GM12874 (cell line): ENCODE measurements around the gene PPP6R1.

ENCODE experiments used
- TF ChIP-seq, protein P1 (sequence below): IDR thresholded peaks from 2 replicates; pipeline ENCODE4 v1.5.1; 2011; ENCODE audit warnings: low read depth, mild to moderate bottlenecking, control low read depth, low read length, moderate library complexity; ENCODE audit not compliant: insufficient read depth

The PPP6R1 gene

DNA sequence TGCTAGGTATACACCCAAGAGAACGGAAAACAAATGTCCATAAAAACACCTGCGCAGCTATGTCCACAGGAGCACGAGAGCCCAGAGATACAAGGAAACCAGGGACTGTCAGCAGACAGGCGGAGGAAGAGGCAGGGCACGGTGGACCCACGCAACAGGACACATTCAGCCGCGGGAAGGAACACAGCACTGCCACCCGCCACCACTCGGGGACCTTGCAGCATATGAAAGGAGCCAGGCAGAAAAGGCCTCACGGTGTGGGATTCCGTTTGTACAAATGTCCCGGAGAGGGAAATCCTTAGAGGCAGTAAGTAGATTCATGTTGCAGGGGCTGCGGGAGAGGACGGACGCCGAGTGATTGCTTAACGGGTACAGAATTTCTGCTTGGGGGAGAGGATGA is 13.3 kb upstream of the PPP6R1 start:
- TF ChIP-seq, protein P1, sequence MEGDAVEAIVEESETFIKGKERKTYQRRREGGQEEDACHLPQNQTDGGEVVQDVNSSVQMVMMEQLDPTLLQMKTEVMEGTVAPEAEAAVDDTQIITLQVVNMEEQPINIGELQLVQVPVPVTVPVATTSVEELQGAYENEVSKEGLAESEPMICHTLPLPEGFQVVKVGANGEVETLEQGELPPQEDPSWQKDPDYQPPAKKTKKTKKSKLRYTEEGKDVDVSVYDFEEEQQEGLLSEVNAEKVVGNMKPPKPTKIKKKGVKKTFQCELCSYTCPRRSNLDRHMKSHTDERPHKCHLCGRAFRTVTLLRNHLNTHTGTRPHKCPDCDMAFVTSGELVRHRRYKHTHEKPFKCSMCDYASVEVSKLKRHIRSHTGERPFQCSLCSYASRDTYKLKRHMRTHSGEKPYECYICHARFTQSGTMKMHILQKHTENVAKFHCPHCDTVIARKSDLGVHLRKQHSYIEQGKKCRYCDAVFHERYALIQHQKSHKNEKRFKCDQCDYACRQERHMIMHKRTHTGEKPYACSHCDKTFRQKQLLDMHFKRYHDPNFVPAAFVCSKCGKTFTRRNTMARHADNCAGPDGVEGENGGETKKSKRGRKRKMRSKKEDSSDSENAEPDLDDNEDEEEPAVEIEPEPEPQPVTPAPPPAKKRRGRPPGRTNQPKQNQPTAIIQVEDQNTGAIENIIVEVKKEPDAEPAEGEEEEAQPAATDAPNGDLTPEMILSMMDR, result no peak

DNA sequence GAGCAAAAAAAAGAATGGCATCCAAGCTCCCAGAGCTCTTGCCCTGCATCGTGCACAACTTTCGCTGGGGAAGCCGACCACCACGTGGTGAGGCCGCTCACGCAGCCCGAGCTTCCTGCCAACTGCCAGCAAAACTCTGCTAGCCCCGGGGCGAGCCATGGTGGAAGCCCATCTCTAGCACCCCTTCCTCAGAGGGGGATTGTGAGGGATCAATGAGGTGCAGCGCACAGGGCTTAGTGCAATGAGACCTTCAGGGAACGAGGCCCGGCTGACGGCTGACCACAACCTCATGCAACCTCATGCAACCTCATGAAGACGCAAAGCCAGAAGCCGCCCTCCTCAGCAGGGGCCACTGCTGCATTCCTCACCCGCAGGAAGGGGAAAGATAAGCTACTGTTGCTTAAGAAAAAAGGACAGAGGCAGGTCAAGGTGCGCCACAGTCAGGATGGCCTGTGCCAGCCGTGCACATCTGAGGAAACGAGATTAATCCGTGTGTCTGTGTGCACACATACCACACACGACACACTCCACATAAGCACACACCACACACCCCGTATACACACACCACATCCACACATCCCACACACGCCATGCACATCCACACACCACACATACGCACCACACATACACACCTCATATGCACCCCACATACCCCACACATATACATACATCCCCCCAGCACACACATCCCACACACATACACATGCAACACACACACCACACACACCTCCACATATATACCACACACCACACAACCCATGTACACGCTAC is 11.5 kb upstream of the PPP6R1 start:
- TF ChIP-seq, protein P1, result no peak

DNA sequence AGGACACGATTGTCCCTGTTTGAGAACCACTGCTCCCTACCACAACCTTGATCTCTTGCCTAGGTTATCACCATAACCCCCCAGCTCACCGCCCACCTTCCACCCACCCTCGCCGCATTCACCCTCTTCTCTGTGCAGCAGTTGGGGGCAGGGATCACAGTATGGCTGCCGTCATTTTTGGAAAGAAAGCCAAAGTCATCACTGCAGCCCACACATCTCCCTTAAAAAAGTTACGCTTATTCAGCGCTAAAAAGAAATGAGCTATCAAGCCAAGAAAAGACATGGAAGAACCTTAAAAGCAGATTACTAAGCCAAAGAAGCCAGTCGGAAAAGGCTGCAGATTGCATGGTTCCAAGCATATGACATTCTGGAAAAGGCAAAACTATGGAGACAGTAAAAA is 10.5 kb upstream of the PPP6R1 start:
- TF ChIP-seq, protein P1, result no peak

DNA sequence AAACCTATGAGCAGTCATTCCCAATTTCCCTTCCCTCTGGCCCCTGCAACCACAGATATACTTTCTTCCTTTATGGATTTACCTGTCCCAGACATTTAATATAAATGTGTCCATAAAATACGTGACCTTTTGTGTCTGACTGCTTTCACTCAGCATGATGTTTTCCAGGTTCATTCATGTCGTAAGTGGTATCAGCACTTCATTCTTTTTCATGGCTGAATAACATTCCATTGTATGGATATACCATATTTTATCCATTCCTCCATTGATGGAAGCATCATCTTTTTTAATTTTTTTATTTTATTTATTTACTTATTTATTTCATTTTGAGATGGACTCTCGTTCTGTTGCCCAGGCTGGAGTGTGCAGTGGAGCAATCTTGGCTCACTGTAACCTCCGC is 8.0 kb upstream of the PPP6R1 start:
- TF ChIP-seq, protein P1, result no peak

DNA sequence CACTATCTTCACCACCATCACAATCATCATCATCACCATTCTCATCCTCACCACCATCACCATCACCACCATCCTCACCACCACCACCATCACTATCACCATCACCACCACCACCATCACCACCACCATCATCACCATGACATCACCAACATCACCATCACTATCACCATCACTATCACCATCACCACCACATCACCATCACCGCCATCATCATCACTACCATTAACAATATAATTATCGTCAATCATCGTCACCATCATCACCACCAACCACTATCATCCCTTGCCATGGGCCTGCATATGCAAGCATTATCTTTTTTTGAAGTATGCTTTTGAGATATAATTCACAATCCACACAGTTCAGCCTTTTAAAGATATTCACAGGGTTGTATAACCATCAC is 7.6 kb upstream of the PPP6R1 start:
- TF ChIP-seq, protein P1, result no peak

DNA sequence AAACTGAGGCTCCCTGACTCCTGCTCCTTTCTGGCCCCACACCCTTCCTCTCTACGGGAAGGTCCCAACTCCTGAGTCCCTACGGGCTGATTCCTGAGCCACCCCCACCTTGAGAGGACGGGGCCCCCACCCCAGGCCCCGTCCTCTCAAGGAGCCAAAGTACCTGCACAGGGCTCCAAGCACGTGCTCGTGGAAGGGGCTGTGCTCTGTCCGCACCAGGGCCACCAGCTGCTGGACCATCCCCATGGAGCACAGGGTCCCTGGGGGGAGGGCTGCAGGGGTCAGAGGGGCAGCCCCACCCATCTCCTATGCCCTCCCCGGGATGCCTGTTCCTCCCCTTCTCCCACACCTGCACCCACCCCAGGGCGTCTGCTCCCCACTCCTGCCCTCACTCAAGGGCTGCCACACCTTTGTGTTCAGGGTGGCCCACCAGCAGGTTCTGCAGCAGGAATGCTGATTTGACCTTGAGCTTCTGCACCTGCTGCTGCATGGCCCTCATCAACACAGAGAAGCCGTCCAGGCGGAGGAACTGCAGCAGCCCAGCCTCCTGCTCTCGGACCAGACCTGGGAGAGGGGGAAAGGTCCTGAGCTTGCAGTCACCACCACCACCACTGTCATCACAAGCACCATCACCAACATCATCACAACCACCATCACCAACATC is 7.0 kb upstream of the PPP6R1 start:
- TF ChIP-seq, protein P1, result no peak

DNA sequence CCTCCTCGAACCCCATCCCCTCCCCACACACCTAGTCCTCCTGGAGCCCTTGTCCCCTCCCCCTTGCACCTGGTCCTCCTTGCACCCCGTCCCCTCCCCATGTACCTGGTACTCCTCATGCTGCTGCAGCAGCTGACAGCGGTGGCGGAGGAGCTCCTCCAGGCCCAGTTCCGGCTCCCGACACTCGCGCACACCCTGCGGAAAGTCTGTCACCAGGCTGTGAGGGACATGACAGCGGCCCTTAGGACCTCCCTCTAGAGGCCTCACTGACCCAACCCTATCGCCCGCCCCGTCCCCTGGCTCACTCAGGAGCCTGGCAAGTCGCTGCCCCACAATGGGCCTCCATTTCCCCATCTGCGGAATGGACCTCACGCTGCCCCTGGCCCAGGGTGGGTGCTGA is 6.4 kb upstream of the PPP6R1 start:
- TF ChIP-seq, protein P1, result no peak
